GM18502 (cell line): ENCODE results near the gene WEE2.
A peak's percentile ranks its signal among the peaks of the same experiment; 100 is the strongest.
"Not testable (repeated sequence)": the region's sequence is repeated elsewhere in the genome, so short reads cannot be mapped to it uniquely, and the experiment has no call there.

Source experiments
- ATAC-seq: cut with Tn5 transposase; IDR thresholded peaks from one replicate; pipeline ENCODE4 v1.9.1; 2021; ENCODE audit warnings: mild to moderate bottlenecking; ENCODE audit not compliant: unreplicated experiment, poor library complexity

The WEE2 gene

DNA sequence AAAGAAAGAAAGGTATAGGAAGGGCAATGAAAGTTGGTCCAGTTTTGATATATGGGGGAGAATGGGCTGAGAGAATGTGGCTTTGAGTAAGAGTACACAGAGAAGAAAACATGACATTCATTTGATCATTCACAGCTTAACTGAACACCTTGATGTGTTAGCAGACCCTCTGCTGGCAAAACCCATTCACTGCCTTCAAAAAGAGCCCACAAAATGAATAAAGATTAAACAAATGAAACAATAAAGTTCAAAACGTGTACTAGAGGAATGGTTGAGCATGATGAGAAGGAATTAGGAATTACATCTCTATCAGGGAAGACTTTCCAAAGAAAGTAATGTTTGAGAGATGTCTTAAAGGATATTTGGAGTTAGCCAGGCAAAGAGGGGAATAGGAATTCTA lies 2.1 kb downstream of the WEE2 start:
- ATAC-seq = no peak

DNA sequence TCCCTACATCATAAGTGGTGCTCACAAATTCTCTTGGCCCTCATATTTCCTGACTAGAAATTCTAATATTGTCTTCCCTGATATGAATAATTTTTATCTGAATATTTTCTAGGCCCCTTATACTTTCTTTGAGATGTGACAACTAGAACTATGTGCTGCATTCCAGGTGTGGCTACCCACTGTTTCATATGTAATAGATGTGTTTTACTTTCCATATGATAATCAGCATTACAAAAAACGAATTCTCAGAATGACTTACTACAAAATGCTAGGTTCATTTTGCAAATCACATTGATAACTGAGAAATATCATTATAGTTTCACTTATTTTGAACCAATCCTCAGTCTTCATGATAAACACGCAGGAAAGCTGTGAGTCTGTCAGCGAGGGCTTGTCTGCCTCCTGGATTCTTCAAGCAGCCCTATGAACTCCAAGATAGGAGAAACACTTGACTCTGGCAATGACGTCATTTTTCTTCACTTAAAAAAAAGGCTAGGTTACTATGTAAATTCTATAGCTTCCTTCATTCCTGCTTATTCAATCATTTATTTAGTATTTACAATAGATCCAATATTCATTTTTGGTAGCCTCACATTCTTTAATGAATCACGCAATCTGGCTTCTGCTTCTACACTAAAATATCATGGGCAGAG lies 4.6 kb downstream of the WEE2 start:
- ATAC-seq = no peak

DNA sequence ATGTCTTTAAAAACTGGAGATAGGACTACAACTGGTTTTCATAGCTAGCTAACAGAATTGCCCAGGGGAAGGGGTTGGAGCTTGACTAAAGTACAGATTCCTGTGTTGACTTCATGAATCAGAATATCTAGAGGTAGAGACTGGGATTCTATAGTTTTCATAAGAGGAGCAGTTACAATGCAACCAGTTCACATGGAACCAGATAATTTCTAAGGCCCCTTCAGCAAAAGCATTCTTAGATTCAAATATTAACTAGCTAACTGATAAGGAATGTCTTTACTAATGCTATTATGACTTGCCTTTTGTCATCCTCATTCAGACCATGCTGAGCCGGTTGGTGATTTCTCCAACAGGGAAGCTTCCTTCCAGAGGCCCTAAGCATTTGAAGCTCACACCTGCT lies 5.7 kb downstream of the WEE2 start:
- no peak for ATAC-seq

DNA sequence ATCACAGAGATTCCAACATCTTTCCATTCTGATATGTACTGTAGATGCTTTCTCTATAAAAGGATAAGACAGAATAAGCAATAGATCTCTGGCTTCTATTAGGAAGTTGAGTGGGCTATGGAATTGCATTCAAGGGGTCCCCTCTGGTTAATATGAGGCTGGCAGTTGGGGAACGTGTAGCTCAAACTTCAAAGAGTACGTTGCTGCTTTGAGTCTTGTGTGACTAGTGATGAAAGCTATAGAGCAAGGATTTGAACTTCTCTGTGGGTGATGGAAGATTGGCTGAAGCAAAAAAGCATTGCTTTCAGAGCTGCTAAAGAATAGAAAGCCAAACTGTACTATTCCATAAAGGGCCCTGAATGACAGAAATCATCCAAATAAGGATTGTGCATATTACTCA lies 6.4 kb downstream of the WEE2 start:
- no peak for ATAC-seq

DNA sequence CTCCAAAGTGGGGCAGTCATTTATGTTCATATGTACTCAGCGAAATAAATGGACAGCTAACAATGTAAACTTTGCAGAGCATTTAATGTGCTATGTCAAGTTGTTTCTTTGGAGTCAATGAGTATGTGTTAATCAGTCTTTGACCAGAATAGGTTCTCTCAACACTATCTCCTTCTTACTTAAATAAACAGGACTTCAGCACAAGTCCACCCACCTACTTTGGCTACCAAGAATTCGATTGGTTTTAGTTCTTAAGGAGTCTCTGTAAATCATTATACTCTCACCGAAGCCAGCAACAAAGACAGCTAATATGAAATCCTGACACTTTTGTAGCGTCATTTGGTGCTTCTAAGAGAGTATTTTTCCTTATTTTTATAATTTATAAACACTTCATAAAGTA lies 6.9 kb downstream of the WEE2 start:
- ATAC-seq = no peak

DNA sequence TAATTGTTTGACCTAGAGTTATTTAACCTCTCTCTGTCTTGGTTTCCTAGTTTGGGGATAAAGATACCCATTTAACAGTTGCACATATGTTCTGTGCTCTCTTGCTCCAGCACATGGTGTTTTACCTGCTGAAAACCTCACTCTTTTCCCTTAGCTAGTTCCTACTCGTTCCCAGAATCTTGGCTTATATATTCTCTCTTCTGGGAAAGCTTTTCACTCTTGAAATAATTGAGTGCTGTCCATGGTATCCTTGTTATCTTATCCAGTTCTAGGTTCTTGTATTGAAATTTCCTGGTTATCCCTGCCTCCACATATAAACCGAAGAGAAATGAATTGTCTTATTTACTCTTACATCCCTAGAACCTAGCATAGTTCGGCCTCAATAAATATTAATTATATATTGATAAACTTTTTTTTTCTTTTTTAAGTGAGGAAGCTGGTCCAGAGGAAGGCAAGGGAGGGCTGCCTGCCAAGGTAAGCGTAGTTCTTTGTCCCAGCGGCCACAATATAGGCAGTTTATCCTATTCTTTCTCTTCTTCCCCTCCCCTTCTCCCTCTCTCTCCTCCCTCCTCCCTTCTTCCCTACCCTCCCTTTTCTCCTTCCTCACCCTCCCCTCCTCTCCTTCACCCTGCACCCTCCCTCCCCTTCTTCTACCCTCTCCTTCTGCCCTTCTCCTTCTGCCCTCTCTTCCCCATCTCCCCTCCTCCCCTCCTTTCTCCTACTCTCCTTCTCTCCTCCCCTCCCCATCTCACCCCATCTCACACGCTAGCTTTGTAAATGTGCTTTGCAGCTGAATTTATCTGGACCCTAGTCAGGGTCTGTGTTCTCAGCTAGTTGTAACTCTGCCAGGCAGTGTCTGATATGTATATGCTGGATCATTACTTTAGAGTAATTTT lies 7.9 kb downstream of the WEE2 start:
- ATAC-seq = no peak

DNA sequence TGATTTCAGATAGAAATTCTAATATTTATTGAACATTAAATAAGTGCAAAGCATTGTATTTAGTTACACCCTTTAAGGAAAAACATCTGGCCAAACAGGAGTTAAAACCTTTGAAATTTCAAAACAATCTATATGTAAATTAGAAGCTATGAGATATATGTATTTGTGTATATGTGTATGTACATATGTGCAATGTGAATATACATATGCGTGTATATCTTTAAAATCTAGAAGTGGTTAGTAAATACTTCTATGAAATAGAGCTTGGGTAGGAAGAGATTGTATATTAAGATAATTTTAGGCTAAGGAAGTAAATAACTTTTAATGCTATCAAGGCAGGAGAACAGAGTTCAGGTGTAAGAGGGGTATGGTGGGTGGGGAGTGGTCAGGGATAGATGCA lies 9.3 kb downstream of the WEE2 start:
- no peak for ATAC-seq

DNA sequence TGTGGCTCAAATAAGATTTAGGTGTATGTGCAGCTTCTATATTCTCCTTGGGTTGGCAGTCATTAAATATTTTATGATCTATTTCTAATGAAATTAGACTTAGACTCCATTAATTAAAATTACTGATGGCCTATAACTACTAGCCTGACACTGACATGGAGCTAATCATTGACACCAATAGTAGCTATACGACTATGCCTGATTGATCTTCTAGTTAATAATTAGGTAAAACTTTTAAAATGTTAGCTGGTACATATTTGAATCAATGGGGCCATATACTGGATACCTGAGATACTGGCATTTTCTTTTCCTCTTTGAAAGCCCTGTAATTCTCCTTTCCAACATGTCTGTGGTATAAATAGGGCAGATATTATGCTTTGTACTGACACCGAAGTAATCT lies 14.4 kb downstream of the WEE2 start:
- no peak for ATAC-seq

DNA sequence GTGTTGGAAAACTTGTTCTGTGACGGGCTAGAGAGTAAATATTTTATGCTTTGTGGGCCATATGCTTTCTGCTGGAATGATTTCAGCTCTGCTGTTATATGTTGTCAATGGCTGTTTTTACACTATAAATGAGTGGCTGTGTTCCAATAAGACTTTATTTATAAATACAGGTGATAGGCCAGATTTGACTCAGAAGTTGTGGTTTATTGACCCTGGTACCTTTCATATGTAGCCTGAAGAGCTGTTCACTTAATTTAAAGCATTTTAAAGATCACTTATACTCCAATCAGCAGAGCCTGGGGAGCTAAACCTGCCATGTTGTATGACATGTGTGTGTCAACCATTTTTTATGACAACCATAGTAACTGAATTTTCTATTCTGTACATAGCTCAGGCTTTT lies 20.9 kb downstream of the WEE2 start:
- ATAC-seq = no peak

DNA sequence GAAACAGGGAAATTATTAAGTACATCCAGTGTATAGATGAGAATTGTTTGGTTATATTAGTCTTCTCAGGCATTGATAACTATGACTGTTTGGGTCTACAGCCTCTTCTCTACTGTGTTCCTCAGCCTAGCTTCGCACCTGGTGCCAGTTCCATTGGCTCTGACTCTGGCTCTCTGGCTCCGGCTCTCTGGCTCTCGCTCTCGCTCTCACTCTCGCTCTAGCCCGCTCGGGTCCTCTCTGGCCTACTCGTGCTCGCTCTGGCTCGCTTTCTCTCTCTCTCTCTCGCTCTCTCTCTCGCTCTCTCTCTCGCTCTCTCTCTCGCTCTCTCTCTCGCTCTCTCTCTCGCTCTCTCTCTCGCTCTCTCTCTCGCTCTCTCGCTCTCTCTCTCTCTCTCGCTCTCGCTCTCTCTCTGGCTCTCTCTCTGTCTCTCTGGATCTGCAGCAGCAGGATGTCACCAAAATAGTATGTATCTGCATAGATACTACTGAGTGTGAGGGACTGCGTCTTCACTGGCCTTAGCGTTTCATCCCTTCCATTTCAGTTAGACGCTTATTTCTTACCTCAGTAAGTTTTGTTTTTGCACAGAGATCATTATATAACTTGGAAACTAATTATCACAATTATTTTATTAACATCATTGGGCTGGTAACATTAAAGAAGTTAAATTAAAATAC lies 23.5 kb downstream of the WEE2 start:
- ATAC-seq = no peak

DNA sequence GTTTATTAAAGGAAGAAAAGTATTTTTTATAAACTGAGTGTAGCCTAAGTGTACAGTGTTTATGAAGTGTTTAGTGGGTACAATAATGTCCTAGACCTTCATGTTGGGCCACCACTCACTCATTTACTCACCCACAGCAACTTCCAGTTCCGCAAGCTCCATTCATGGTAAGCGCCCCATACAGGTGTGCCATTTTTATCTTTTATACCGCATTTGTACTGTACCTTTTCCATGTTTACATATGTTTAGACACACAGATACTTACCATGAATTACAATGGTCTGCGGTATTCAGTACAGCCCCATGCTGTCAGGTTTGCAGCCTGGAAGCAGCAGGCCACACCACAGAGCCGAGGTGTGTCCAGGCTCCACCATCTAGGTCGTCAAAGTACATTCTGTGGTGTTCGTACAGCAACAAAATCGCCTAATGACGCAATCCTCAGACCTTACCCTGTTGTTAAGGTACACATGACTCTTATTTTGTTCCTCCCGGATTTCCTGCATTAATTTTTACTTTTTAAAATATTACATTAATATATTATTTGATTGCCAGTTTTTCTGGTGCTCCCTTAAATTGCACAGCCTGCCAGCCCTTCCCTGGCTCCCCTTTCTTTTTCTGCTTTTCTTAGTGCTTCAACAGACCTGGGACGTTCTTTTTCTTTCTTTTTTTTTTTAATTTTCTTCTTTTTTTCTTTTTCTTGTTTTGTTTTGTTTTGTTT lies 29.1 kb downstream of the WEE2 start:
- ATAC-seq = no peak

DNA sequence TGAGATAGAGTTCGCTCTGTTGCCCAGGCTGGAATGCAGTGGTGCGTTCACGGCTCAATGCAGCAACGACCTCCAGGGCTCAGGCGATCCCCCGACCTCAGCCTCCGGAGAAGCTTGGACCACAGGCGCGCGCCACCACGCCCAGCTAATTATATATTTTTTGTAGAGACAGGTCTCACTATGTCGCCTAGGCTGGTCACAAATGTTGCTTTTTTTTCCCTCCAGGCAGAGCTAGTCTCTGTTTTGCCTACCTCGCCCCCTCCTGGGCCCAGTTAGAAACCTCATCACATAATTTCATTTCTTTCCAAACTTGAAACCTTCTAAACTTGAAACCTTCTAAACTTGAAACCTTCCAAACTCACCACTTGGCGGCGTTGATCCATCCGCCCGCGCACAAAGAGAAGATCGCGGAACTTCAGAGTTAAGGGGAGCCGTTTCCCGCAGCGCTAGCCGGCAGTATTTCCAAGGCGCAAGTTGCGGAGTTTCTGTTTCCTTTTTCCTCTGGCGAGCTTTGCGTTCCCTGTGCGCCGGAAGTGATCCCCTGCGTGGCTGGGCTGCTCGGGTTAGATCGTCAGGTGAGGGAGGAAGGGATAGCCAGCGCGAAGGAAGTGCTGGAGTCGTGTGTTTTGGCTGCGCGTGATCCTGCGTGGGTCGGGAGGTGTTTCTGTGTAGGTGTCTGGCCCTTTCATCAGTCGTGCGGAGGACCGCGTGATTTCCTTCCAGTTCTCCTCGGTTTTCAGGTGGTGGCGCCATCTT lies 29.9 kb downstream of the WEE2 start, which contains the start of gene SSBP1:
SSBP1 (plus strand) TSS at position 523 of the 756 bp plus-strand sequence. CDS start 809 bp downstream, outside the sequence.
- peak; percentile 89 for ATAC-seq

DNA sequence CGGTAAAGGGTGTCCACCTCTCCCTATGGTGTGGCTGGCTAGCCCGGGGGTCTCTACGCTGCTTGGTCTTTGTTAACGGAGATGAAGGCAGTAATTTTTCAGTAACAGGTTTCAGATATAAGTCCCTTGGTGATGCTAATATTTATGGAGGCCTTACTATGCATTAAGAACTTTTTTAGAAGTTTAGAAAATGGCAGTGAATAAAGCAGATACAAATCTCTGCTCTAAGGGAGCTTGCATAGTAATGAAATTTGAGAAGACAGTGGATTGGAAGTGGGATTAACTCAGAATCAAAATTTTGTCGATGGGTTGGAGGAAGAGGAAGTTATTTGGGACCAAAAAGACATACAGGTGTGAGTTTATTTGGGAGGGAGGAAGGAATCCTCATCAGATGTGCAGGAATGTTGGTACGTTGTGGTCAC lies 30.4 kb downstream of the WEE2 start:
- ATAC-seq = no peak

DNA sequence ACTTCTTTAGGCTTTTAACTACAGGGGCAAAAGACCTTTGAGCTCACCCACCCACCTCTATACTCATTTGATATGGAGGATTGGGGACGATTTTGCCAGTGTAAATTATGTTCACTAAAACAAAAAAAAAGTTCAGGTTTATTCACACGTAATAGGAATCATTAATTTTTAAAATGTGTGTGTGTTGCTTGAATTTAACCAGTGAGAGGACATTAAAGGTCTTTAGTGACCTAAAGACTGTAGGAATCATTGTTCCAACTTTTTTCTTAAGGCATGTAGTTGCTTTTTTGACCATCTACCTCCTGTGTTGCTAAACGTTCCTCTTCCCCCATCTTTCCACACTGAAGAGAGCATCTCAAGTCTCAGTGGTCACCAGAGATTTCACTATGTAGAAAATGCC lies 31.1 kb downstream of the WEE2 start:
- ATAC-seq = no peak

DNA sequence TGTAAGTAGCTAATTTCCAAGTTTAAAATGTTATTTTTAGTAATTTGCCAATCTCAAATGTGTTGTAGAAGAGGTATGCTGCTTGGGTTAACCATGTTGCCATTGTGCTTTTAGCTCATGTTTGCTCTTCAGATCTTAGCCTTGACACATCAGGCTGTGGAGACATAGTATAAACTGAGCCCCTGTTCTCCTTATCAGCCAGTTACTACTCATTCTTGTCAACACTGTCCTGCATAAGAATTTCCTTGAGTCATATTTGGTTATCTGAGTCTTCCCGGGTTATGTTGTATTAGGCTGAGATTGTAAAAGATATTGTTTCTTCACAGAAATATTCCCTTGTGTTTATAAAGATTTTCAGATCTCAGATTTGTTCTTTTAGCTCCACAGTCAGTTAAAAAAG lies 34.1 kb downstream of the WEE2 start:
- no peak for ATAC-seq

DNA sequence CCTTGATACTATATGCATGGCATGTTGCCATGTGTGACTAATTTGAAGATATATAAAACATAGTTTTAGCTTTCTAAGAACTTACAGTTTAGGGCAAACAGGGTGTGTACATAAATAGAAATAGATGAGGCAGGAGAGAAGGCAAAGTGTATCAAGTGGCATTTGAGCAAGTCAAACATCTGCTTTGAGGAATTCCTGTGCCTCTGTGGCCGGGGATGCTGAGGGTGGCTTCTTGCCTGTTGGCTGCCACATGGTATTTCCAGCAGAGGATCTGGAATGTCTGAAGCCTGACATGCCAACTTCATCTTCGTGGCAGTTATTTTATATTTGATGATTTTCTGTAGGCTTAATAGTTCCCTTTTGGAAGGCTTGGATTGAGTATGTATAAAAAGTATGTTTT lies 36.0 kb downstream of the WEE2 start:
- no peak for ATAC-seq

DNA sequence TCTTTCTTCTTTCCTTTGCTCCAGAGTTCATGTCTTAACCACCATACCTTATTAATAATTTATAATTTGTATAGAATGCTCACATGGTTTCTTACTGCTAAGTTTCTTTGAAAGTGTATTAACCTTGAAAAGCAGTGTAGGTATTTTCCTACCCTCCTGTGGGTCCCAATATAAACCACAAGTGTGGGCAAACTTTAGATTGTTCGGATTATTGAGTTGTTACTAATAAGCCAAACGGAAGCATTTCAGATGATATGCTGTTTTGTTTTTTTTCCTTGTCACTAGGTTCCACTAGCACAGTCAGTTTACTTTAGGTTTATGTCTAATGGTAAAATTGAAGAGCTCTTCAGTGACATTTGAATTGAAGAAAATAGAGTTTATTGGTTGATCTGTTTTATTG lies 40.2 kb downstream of the WEE2 start:
- ATAC-seq = no peak

DNA sequence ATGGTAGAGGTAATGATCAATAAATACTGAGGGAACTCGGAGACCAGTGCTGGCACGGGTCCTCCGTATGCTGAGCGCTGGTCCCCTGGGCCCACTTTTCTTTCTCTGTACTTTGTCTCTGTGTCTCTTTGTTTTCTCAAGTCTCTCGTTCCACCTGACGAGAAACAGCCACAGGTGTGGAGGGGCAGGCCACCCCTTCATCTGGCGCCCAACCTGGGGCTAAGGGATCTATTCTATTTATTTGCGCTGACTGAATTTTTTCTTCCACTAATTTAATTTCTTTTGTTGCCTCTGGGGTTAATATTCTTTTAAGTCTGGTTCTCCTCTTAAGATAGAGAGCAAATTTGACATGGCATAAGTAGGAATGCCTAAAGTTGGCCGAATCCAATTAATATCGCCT lies 43.8 kb downstream of the WEE2 start:
- ATAC-seq = not testable (repeated sequence)

DNA sequence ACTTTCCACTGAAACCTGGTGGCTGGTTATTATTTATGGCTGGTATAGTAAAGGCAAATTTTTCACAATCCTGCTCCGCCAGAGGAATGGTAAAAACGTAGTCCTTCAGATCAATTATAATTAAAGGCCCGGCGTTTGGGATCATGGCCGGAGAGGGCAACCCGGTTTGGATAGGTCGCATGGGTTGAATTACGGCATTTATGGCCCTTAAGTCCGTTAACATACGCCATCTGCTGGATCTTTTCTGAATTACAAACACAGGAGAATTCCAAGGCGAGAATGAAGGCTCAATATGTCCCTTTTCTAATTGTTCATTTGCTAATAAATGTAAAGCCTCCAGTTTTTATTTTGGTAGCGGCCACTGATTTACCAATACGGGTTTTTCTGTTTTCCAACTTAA lies 44.5 kb downstream of the WEE2 start:
- ATAC-seq = no peak

DNA sequence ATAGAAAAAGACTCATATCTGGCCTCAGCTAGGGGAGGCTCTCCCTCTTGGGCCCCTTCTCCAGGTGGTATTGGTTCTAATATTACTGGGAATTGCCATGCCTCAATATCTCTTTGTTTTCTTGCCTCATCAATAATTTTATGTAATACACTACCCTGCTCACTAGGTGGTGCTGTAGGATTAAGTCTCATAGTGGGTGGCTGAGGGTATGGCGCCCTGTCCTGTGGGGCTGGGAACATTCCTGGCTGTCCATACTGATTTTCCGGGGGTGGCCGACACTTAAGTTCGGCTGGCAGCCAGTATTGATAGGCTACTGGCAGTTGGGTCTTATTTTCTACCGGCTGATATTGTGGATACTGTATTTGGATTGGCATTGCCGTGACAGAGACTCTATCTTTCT lies 46.8 kb downstream of the WEE2 start:
- ATAC-seq = no peak
